ENCODE data around the gene SYK.

SYK gene

GRCh38 chr9:90783552-90783951, 18.1 kb upstream of the SYK start:
- ChIA-PET CTCF (interaction anchor here (0.7 to 1.4 kb wide), 4 partner anchors 42 to 1195 kb away, joined by 3 to 4 read pairs (median 3); no protein-coding TSS in a partner anchor), POLR2A (interaction anchor here (2.4 kb wide), 1 partner anchor 18 kb away, joined by 8 read pairs; the partner anchor contains the start of gene SYK)
- H3K27ac ChIP-seq (ENCODE audit: extremely low read depth, low read depth, low read length): no peak overlapping the region
- no peaks in the 10 kb centered on the region for H3K36me3 ChIP-seq (ENCODE audit: control insufficient read depth in 2 of 2, insufficient read depth in 1 of 2, low read length in 2 of 2)
- no peak for TF ChIP-seq ZBTB10 (tag by site-specific recombination; IDR thresholded peaks at IDR 0.05)
- TF ChIP-seq KLF10 (tag by site-specific recombination; IDR thresholded peaks at IDR 0.05): no peak
- TF ChIP-seq ZNF629 (tag by site-specific recombination; IDR thresholded peaks at IDR 0.05): no peak
- no peak for TF ChIP-seq ZNF248 (tag by site-specific recombination; IDR thresholded peaks at IDR 0.05)
- no peak for TF ChIP-seq ZNF362 (tag by site-specific recombination; IDR thresholded peaks at IDR 0.05)
- no peak for TF ChIP-seq ZSCAN18 (tag by site-specific recombination; IDR thresholded peaks at IDR 0.05)
- TF ChIP-seq GLIS1 (tag by site-specific recombination; IDR thresholded peaks at IDR 0.05): no peak
- TF ChIP-seq SP2 (tag by site-specific recombination; IDR thresholded peaks at IDR 0.05): no peak
- TF ChIP-seq ZNF24 (tag by site-specific recombination; IDR thresholded peaks at IDR 0.05): no peak
- TF ChIP-seq FEZF1 (tag by site-specific recombination; IDR thresholded peaks at IDR 0.05): no peak
- TF ChIP-seq RBAK (tag by site-specific recombination; IDR thresholded peaks at IDR 0.05): no peak
- TF ChIP-seq ZIC2 (tag by site-specific recombination; IDR thresholded peaks at IDR 0.05): no peak
- TF ChIP-seq ZNF398 (tag by site-specific recombination; IDR thresholded peaks at IDR 0.05): no peak
- TF ChIP-seq ZNF416 (tag by site-specific recombination; IDR thresholded peaks at IDR 0.05): no peak
- no peak overlapping the region for H3K4me3 ChIP-seq (ENCODE audit: low read depth, low read length)
- peaks cover 6% of the 10 kb centered on the region for H3K4me1 ChIP-seq (ENCODE audit: control insufficient read depth, insufficient read depth, low read length)
- no peaks in the 10 kb centered on the region for H3K9me3 ChIP-seq (ENCODE audit: control insufficient read depth, insufficient read depth, low read depth, low read length)

- Histone ChIP-seq H3K4me1 (ENCODE audit: control insufficient read depth, insufficient read depth, low read length) (peaks cover 6% of the 10 kb centered on the region), H3K36me3 (ENCODE audit: control insufficient read depth in 2 of 2, insufficient read depth in 1 of 2, low read length in 2 of 2) (no peaks in the 10 kb centered on the region), H3K9me3 (ENCODE audit: control insufficient read depth, insufficient read depth, low read depth, low read length) (no peaks in the 10 kb centered on the region), H3K27ac (ENCODE audit: extremely low read depth, low read depth, low read length) (no peak overlapping the region), H3K4me3 (ENCODE audit: low read depth, low read length) (no peak overlapping the region)
- ChIA-PET CTCF (interaction anchor here (0.8 kb wide), 1 partner anchor 239 kb away, joined by 3 read pairs; no protein-coding TSS in a partner anchor), POLR2A (interaction anchor here (2.4 kb wide), 1 partner anchor 18 kb away, joined by 8 read pairs; the partner anchor contains the start of gene SYK)
- TF ChIP-seq ZBTB49 (tag by site-specific recombination; IDR thresholded peaks at IDR 0.05; ENCODE audit: low read depth): no peak
- no peak for TF ChIP-seq ZNF791 (tag by site-specific recombination; IDR thresholded peaks at IDR 0.05)
- TF ChIP-seq TCF7L2 (IDR thresholded peaks at IDR 0.05; ENCODE audit: borderline replicate concordance, low read depth, low read length): no peak
- TF ChIP-seq ZBTB20 (tag by site-specific recombination; IDR thresholded peaks at IDR 0.05): no peak
- TF ChIP-seq PRDM2 (tag by site-specific recombination; IDR thresholded peaks at IDR 0.05; ENCODE audit: borderline replicate concordance): no peak
Observed at GRCh38 chr9:90783964-90784363, 17.7 kb upstream of the SYK start.

All from HEK293 (cell line).